Spleen (tissue), 7 donors: Measurements from ENCODE around the gene C22orf39.

Source experiments
- POLR2A ChIP-seq, 3 donors: fragments of 450-650 bp; IDR thresholded peaks; one replicate each; pipeline ENCODE4 v1.5.1; 2017; ENCODE audit warnings: antibody characterized with exemption in 3 of 3, mild to moderate bottlenecking in 1 of 3
- POLR2AphosphoS5 ChIP-seq, 3 donors: sonication (generic); formaldehyde crosslinking; IDR thresholded peaks; one replicate each; pipeline ENCODE4 v1.5.1; 2017; ENCODE audit warnings: antibody characterized with exemption in 3 of 3
- TF ChIP-seq, protein P1 (sequence below), 11 experiments: fragments of 200-600 bp in 7 of 11; fragments of 450-650 bp in 4 of 11; sonication (generic) in 4 of 11; IDR thresholded peaks in 8 of 11; conservative IDR thresholded peaks in 3 of 11; 1 replicate in 7 of 11; 2 replicates in 4 of 11; pipeline versions ENCODE4 v1.4.0 to v1.8.0; 2016 to 2021; ENCODE audit warnings: antibody characterized with exemption in 11 of 11, inconsistent platforms in 4 of 11, mild to moderate bottlenecking in 1 of 11
- donor health status: DM: no; HTN: no; CAD: no; lungs with moderate emphysema.
- donor health status: DM: no; HTN: no; CAD: no.
- donor health status: DM: no; HTN: no; CAD: no.

DNA sequence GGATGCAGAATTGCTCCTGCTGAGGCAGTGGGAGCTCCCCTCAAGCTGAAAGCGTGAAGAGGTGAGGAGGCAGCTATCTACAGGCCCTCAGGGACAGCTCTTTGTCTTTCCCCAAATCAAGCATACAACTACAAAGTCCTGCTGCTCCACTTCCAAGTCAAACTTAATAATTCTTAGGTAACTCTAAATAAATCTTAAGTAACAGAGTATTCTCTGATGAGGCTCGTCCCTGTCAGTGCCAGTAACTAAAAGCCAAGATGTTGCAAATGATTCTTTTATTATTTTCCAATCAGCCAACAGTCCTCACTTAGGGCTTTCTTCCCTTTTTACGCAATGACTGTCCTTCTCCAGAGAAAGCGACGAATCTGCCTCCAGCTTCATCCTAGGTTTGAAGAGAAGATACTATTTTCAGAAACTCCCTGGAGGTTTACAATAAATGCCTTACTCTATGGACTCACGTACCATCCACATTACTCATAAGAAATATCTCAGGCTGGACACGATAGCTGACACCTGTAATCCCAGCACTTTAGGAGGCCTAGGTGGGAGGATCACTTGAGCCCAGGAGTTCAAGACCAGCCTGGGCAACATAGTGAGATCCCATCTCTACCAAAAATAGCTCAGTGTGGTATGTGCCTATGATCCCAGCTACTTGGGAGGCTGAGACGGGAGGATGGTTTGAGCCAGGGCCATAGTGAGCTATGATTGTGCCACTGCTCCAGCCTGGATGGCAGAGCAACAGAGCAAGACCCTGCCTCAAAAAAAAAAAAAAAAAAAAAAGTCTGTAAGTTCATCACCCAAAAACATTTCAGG, 3.1 kb upstream of the C22orf39 start:
- TF ChIP-seq, protein P1, sequence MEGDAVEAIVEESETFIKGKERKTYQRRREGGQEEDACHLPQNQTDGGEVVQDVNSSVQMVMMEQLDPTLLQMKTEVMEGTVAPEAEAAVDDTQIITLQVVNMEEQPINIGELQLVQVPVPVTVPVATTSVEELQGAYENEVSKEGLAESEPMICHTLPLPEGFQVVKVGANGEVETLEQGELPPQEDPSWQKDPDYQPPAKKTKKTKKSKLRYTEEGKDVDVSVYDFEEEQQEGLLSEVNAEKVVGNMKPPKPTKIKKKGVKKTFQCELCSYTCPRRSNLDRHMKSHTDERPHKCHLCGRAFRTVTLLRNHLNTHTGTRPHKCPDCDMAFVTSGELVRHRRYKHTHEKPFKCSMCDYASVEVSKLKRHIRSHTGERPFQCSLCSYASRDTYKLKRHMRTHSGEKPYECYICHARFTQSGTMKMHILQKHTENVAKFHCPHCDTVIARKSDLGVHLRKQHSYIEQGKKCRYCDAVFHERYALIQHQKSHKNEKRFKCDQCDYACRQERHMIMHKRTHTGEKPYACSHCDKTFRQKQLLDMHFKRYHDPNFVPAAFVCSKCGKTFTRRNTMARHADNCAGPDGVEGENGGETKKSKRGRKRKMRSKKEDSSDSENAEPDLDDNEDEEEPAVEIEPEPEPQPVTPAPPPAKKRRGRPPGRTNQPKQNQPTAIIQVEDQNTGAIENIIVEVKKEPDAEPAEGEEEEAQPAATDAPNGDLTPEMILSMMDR (IDR thresholded peaks at IDR 0.05 in 8 of 11, conservative IDR thresholded peaks at IDR 0.05 in 3 of 11) = no peak
- TF ChIP-seq POLR2AphosphoS5 (IDR thresholded peaks at IDR 0.05) (no peak), POLR2A (IDR thresholded peaks at IDR 0.05) (no peak)
